HG02970 (cell line): Measurements from ENCODE around the gene GCA.

Experiments
- ATAC-seq: cut with Tn5 transposase; IDR thresholded peaks from one replicate; pipeline ENCODE4 v1.9.1; 2021; ENCODE audit warnings: mild to moderate bottlenecking, moderate library complexity, moderate number of reproducible peaks; ENCODE audit not compliant: unreplicated experiment, low FRiP score

Gene GCA, protein sequence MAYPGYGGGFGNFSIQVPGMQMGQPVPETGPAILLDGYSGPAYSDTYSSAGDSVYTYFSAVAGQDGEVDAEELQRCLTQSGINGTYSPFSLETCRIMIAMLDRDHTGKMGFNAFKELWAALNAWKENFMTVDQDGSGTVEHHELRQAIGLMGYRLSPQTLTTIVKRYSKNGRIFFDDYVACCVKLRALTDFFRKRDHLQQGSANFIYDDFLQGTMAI

DNA sequence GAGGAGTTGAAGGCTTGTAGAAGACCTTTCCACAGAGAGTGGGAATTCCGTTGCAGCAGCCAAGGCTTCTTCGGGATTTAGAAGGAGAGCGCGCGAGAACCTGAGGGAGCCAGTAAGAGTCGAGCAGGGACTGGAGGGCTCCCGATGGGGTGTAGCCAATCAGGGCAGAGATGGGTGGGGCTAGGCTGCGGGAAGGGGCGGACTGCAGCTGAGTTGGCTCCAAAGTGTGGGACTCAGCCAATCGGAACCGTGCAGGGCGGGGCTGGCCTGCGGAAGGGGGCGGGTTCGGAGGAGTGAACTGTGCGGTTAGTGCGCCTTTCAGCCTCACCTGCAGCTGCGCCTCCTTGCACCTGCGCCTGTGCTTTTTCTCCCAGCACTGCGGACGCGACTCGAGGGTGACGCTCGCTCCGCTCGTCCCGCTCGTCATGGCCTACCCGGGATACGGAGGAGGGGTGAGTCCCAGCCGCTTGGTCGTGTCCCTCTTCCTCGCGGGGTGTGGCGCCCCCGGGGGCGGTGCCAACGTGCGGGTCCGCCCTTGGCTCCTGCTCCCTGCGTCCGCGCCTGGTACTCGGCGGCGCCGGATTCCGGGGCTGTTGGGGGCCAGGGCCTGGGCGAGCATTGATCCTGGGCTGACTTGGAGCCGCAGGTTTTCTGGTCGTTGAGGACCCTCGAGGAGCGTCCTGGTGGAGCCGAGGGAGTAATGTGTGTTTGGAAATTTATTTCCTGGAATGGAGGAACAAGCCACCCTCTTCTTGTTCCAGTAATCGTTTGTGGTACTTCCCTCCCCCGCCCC lies at the start of gene GCA:
GCA (plus strand) TSS at position 309 of the 793 bp plus-strand sequence; CDS start at position 426, 117 bp downstream.
- ATAC-seq: peak; percentile 100

DNA sequence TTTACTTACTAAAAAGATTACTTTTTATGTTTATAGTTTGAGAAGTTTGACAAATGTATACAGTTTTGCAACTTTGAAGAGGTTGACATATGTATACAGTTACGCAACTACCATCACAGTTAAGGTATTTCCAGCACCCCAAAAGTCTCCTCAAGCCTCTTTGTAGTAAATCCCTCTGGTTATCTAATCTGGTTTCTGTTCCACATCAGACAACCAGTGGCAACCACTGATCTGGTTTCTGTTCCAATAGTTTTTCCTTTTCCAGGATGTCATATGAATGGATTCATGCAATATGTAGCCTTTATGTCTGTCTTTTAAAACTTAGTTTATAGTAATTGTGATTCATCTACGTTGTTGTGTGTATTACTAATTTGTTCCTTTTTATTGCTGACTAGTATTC lies 48.9 kb upstream of the GCA start:
- no peak for ATAC-seq

DNA sequence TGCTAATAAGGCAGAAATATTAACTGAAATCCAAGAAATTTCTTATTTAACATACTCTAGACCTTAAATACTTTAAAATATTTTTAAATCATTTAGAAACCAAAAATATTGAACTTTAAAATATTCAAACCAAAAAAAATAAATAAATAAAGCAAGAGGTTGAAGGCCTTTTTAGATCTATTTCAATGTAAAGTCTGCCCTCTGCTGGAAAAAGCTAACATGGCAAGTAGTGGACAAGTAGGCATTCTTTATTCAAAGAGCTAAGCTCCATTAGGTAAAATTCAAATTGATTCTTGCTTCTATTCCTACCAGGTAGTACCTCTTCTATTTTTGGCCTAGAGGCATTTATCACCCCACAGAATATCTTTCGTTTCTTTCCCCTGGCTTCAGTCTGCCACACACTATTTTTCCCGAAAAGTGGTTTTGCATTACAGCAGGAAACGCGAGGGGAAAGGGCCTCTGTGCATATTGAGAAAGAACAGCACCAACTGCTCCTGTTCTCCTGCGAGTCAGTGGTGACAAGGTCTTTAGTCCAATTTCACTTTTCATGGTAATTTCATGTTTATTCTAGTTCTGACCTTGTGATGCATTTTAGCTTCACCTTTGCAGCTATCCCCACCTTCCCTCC lies 45.9 kb upstream of the GCA start:
- no peak for ATAC-seq

DNA sequence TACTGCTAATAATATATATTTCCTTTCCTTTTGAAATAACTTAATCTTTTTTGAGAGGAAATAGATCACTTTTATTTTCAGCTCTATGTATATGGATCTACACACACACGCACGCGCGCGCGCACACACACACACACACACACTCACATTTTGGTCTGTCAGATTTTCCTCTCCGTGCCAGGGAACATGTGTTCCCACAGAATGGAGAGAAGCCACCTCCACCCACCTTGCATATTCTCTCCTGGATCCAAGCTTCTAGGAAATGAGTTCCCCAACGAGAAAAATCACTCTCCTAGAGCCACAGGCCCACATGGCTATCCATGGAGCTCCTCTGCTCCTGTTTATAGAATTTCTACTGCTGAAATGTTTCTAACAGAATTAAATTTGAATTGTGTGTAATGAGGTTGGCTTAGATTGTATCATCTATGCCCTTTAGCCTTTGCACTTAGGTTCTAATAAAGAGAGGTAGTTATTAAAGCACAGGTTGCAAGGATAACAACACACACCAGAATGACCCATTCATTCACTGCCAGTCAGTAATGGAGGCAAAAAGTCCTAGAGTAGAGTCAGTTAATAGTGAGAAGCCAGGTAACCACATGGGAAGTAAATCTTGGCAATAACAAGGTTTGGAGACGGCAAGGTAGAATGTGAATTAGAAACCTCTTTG lies 45.1 kb upstream of the GCA start:
- ATAC-seq: no peak

DNA sequence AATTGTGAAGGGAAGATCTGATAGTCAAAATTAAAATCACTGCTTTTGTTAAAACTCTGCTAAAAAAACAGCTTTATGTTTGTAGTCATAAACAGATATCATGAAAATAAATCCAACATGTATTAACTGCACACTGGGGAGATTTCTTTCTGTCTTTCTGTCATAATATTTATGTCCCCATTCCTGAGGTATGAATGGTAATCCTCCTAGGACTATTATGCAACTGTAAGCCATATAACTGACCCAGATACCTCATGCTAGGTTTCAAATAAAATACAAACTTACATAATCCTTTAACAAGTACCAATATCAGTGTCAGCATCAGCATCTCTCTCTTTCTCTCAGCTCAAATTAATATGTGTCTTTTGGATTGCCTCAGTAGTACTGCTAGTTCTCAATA lies 43.7 kb upstream of the GCA start:
- no peak for ATAC-seq

DNA sequence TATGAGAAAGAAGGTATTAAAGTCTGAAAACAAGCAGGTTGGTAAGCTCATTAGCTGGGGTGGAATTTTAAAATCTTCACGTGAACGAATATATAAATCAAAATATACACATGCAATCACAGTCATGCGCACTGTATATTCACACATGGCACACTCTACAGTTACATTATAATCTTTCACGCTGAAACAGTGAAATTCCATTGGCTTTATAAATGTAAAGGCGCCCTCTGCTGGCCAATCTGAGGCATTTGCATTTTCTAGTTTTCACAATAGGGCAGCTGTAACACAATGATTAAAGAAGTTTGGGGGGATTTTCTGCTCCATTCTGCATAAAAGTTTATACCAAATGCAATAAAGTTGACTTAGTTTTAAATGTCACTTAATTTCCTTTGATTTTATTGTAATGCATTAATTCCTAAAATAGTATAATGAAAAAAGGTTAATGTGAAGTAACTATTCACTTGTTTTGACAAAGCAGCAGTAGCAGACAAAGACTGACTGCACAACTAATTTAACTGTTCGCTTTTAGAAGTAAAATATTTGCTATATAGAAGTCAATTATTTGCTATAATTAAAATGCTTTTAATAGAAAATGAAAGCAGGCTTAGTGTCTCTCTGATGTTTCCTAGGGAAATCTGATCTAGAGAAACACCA lies 42.7 kb upstream of the GCA start:
- peak; percentile 68 for ATAC-seq

DNA sequence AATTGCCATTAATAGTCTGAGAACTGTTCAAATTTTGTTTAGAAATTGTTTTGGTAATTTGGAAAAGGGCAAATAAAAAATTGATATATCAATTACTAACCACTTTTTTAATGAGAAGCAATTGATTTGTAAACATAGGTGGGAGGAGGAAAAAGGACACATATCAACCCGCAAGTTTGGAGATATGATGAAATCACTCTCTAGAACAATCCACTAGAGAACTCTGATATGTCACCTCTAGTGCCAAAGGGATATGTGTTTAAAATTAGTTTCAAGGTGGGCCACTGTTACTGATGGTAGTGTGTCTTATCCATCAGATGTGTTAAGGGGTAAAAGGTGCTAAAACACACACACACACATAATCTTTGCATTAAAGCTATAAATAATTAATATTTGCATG lies 42.1 kb upstream of the GCA start:
- ATAC-seq: no peak

DNA sequence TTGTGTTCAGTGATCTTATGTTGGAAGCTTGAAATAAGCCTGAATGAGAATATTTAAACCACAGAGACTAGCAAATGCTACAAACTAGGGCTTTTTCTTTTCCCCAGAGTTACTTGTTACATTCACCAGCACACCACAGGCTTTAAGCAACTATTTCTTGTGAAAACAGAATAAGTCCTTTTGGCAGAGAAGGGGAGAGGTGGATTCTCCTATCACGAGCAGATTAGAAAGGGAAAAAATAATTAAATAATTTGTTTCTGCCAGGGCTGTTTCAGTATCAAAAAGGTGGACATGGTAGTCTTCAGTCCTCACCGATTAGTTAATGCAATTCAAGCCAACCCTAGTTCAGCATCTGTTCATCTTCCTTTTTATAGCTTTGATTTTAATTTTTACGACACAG lies 38.0 kb upstream of the GCA start:
- no peak for ATAC-seq

DNA sequence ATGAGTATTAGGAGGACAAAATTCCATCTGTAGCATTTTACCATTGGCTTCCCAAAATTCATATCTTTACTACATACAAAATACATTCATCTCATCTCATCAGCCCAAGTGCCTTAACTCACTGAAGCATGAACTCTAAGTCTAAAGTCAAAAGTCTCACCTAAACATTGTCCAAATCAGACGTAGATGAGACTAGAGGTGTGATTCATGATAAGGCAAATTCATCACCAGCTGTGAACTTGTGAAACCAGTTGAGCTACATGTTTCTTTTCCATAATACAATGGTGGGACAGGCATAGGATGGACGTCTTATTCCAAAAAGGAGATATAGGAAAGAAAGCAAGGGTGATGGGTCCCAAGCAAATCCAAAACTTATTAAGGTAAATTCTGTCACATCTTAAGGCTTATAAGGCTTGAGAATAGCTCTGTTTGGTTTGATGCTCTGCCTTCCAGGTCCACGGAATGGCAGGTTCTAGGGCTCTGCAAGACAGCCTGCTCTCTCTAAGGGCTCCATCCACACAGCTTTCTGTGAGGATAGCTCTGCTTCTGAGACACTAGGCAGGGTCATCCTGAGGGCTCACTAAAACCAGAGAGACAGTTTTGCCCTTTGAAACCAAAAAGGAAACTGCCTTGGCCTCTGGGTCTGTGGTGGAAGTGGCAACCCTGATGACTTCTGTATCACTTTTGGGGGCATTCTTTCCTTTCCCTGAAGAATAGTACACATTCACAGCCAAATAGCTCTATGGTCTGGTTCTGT lies 35.0 kb upstream of the GCA start:
- ATAC-seq: no peak

DNA sequence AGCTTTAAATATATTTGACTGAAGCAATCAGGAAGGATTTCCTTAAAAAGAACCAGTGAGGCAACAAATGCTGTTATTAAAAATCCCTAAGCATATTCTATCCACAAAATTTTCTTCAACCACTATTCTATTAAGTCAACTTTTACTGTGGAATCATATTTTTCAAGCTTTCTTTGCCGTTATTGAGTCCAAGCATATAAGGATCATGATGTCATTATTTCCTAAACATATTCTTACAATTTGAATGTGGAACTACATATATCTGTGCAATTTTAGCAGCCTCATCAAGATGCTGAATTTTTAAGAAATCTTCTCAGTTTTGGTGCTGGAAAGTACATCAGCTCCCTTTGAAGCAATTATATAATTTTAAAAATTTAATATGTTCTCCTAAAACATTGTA lies 31.1 kb upstream of the GCA start:
- ATAC-seq: no peak

DNA sequence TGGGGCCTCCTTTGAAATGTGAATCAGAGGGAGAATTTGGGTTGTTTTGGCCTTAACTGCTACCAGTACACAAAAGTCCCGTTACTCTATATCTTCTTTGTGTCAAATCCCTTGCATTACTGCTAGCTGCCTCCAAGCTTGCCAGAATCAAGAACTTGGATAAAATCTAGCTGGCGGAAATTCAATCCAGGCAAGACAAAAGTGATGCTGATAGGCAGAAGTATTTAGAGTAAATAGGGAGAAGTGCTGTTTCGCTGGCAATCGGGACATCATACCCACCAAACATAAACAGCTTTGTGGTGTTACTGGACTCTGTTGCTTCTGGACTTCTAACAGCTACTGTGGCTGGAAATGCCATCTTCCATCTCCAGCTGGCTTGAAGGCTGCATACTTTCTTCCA lies 28.0 kb upstream of the GCA start:
- ATAC-seq: no peak

DNA sequence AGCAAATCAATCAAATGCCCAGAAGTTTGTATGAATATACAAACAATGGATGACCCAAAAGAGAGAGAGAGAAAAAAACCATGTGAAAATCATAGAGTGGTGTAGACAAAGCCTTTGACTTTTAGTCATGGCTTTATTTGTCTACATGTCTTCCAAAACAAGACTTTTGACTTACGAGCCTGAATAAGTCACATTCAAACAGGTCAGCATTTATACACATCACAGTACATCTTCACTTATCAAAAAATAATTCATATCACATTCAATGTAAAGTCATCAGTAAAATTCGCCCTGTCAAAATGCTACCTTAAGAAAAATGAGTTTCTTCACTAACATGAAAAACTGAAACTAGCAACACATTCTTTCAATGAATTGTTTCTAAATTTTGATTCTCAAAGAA lies 27.3 kb upstream of the GCA start:
- ATAC-seq: no peak

DNA sequence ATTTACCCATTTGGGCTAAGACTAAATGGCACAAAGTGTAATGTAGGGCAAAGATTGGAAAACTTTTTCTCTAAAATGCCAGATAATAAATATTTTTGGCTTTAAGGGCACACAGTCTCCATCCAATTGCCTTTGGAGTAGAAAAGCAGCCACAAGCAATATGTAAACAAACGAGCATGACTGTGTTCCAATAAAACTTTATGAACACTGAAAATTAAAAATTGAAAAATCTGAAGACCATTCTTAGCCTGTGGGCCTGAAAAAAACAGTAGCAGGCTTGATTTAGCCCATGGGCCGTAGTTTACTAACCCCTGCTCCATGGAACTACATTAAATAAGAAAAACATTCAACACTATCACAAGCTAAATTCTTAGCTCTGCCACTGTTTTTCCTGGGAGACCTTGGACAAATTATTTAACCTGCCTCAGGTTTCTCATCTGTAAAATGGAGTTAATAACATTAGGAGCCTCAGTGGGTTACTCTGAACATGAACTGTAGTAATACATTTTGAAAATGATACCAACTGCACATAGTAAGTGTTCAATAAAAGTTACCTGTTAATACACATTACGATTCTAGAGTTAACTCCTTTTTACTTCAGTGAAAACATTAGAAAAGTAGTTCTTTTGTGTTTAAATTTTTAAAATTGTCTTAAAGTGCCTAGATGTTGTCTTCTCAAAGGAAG lies 26.7 kb upstream of the GCA start:
- ATAC-seq: no peak

DNA sequence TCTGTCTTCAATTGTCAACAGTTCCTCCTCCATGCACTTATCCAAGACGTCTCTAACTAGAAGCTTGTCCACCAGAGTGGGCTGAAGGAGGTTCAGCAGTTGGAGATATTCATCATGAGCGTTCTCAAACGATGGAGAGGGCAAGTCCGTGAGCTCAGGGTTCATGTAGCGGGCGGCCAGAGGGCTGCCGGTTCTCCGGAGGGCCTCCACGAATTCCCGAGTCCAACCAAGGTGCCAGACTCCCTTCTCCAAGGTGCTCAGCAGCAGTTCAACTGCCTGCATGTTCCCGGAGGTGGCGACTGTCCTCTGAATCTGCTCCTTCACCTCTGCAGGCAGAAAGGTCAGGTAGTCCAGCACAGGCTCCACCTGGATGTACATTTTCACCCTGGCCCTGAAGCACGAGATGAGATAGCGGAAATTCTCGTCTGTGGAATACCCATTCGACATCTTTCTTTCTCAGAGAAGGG lies 26.0 kb upstream of the GCA start:
- peak; percentile 3 for ATAC-seq

DNA sequence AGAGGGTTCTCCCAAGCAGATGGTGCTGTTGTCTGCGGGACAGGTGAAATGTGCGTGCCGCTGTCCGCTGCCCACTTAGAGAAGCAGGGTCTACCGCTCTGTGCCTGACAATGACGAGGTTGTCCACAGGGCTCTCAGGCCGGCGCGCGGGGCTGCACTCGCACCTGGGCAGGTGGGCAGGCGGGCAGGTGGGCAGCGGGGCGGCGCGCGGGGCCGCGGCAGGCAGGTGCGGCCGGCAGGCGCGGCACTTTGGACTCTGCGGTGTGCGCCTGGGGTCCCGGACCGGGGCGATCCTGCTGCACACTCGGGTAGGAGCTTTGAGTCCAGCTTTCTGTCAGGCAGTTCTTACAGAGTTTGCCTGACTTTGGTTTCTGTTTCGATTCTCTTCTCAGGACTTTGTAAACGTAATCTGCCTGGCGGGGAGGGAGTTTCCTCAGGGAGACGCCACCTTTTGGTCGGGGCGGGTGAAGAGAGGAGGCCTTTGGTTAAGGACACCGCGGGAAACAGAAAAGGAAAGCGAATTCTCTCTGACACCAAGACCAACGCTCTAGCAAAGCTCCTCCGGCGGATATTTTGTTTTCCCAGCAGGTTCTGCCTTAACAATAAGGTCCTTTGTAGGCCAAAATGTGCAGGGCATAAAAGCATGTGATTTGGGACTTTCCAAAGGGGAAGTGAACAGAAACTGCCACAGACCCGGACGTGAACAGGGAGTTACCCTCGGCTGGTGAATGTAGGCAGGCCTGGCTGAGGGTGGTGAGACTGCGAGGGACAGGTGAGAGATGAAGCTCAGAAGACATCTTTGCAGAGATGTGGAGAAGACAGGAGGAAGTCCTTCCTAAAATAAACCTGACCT lies 25.4 kb upstream of the GCA start, which contains the start of gene IFIH1:
IFIH1 (minus strand) TSS at position 357 of the 853 bp plus-strand sequence. CDS start 377 bp downstream, outside the sequence.
- ATAC-seq: peak; percentile 84

DNA sequence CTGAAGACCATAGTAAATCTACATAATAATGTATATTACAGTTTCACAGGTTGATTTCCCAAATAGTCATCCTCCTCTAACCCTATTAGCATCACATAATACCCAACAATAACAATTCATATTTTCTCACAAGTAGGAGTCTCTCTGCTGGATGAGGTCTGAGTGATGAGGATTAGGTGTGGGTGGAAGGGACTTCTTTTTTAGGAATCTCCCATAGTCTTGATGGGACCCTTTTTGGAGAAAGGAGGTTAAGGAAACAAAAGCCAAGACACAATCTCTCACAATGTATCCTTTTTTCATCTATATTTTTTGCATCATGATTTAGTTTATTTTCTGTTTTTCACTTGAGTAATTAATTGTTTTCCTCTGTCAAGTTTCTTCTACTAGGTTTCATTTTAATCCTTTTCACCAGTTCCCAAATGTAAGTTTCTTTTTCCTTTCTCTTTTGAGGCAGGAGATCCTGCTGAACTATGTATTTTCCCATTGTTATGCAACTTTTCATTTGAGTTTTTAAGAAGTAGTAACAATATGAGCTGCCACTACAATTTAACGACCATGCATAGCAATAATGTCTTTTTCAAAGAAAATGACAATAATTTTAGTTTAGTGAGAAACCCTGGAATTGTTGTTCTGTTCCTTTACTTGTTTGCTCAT lies 22.9 kb upstream of the GCA start:
- ATAC-seq: no peak

DNA sequence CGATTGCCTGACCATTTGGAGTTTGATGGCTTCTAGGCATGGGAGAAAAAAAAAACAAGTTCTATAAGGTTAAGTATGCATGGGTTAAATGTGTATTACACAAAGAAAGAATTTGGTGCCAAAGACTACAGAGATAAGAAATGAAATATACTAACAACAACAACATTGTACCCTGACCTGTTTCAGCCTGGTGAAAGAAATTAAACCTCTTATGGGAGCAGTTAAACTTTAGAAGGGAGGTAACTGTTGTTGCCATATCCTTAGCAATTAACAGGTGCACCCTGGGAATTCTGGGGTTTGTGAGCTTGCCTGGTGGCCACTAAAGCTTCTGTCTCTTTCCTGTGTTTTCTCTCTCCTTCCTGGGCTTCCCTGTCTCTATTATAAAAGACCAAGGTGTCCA lies 19.0 kb upstream of the GCA start:
- no peak for ATAC-seq
